K562 (cell line): ENCODE measurements around the gene LPAR2. TPM values are rescaled to one million over a fixed set of nuclear protein-coding genes. Genes with fewer than 3 reads are reported as not detected.

Experiments used
- ATAC-seq: fragments of 200-7000 bp; cut with Tn5 transposase; 3 replicates; pipeline ENCODE4 v1.9.1; 2020; ENCODE audit warnings: moderate library complexity
- BruUV-seq: library from RNA; stranded (reverse); fragments of 400-500 nt; replicated peaks from 2 replicates; lab custom pipeline; 2021; lab: Mats Ljungman, UMichigan
- CTCF ChIA-PET: fragments of 300-600 bp; formaldehyde crosslinking; extraction: SDS; loops from one replicate; lab custom pipeline; 2021; ENCODE audit warnings: low intra/inter-chr PET ratio; lab: Yijun Ruan, JAX
- POLR2A ChIA-PET: fragments of 300-600, 350-650 bp; sonication (Branson Sonifier 250); formaldehyde crosslinking; extraction: SDS; loops from one replicate; lab custom pipeline; 2021; ENCODE audit warnings: antibody characterized with exemption, inconsistent platforms; lab: Yijun Ruan, JAX
- DNase-seq, 4 experiments: peaks; one replicate each; pipeline versions ENCODE4 v3.0.0 to v3.0.0-alpha.2; 2011 to 2018; ENCODE audit warnings: low spot score in 3 of 4, mixed read lengths in 3 of 4; ENCODE audit errors: extremely low read depth in 1 of 4
- FAIRE-seq: peaks from 2 replicates; lab custom pipeline; 2011; peaks lifted over from hg19 to GRCh38; lab: Jason Lieb, UNC
- H2AFZ ChIP-seq: 2 replicates; pipeline ENCODE4 v1.6.0; 2011; ENCODE audit warnings: low read depth, low read length, control low read depth, inconsistent platforms
- H3K27ac ChIP-seq: fragments of 200-600 bp; 3 replicates; pipeline ENCODE4 v1.8.0; 2011; ENCODE audit warnings: low read depth, mild to moderate bottlenecking, control low read depth, inconsistent platforms, low read length, moderate library complexity, mixed read lengths; ENCODE audit errors: extremely low read depth
- H3K27me3 ChIP-seq, 2 experiments: fragments of 300-600 bp in 1 of 2; 2 replicates in 1 of 2; 3 replicates in 1 of 2; pipeline versions ENCODE4 v1.6.0 to v1.8.0; 2011; ENCODE audit warnings: inconsistent platforms in 2 of 2, low read length in 2 of 2, mild to moderate bottlenecking in 1 of 2, mixed read lengths in 1 of 2, moderate library complexity in 1 of 2; ENCODE audit not compliant: control insufficient read depth in 2 of 2, insufficient read depth in 2 of 2
- H3K36me3 ChIP-seq: fragments of 300-600 bp; 3 replicates; pipeline ENCODE4 v1.8.0; 2011; ENCODE audit warnings: mild to moderate bottlenecking, low read length, inconsistent platforms; ENCODE audit not compliant: control insufficient read depth, insufficient read depth
- H3K4me1 ChIP-seq, 2 experiments: fragments of 200-600 bp in 1 of 2; replicated peaks in 1 of 2; 2 replicates in 1 of 2; 3 replicates in 1 of 2; pipeline versions ENCODE4 v1.5.1 to v1.8.0; 2011; ENCODE audit warnings: inconsistent platforms in 2 of 2, low read length in 2 of 2, mild to moderate bottlenecking in 1 of 2, mixed read lengths in 1 of 2, moderate library complexity in 1 of 2; ENCODE audit not compliant: control insufficient read depth in 2 of 2, insufficient read depth in 2 of 2
- H3K4me2 ChIP-seq: 2 replicates; pipeline ENCODE4 v1.6.1; 2011; ENCODE audit warnings: low read length, control low read depth, inconsistent platforms, mixed read lengths; ENCODE audit not compliant: insufficient read depth
- H3K4me3 ChIP-seq: fragments of 200-600 bp; sonication (generic), shearing (Covaris generic); 2 replicates; pipeline ENCODE4 v1.5.1; 2016; ENCODE audit warnings: control low read depth, inconsistent platforms
- H3K79me2 ChIP-seq: fragments of 200-600 bp; 3 replicates; pipeline ENCODE4 v1.8.0; 2011; ENCODE audit warnings: low read length, inconsistent platforms; ENCODE audit not compliant: control insufficient read depth, insufficient read depth
- H3K9ac ChIP-seq, 2 experiments: 2 replicates each; pipeline versions ENCODE4 v1.6.0 to v1.6.1; 2011; ENCODE audit warnings: low read depth in 2 of 2, low read length in 2 of 2, control low read depth in 1 of 2, inconsistent platforms in 1 of 2, mild to moderate bottlenecking in 1 of 2, mixed read lengths in 1 of 2; ENCODE audit not compliant: insufficient read depth in 1 of 2
- H3K9me1 ChIP-seq: one replicate; pipeline ENCODE4 v1.6.0; 2011; ENCODE audit warnings: inconsistent platforms, mild to moderate bottlenecking, low read length, moderate library complexity; ENCODE audit not compliant: control insufficient read depth, insufficient read depth
- H3K9me3 ChIP-seq: replicated peaks from 2 replicates; pipeline ENCODE4 v1.5.1; 2011; ENCODE audit warnings: low read depth, low read length, inconsistent platforms; ENCODE audit not compliant: control insufficient read depth, insufficient read depth
- H4K20me1 ChIP-seq: replicated peaks from 2 replicates; pipeline ENCODE4 v1.6.1; 2011; ENCODE audit warnings: low read length, inconsistent platforms, mixed read lengths; ENCODE audit not compliant: control insufficient read depth, insufficient read depth
- CBFB ChIP-seq: sonication (generic); formaldehyde crosslinking; IDR thresholded peaks from 2 replicates; pipeline ENCODE4 v1.4.0; 2020; ENCODE audit warnings: mild to moderate bottlenecking, missing genetic modification reagents
- KLF16 ChIP-seq: IDR thresholded peaks from 2 replicates; pipeline ENCODE4 v1.6.1; 2016; ENCODE audit warnings: antibody characterized with exemption
- MCM2 ChIP-seq: fragments of 450-650 bp; IDR thresholded peaks from 2 replicates; pipeline ENCODE4 v1.6.1; 2017; ENCODE audit warnings: low read depth, mild to moderate bottlenecking
- PHB ChIP-seq: fragments of 250-450 bp; sonication (Bioruptor Pico); IDR thresholded peaks from 2 replicates; pipeline ENCODE4 v1.5.0; 2021
- PRPF4 ChIP-seq: fragments of 200-400 bp; formaldehyde crosslinking; IDR thresholded peaks from one replicate; pipeline ENCODE4 v1.6.1; 2017; ENCODE audit warnings: low read length, low read depth, mild to moderate bottlenecking; ENCODE audit not compliant: insufficient read depth, poor library complexity, severe bottlenecking
- SIRT6 ChIP-seq: IDR thresholded peaks from one replicate; pipeline ENCODE4 v1.6.1; 2012; ENCODE audit warnings: low read depth, mild to moderate bottlenecking, control low read depth, inconsistent platforms, low read length, moderate library complexity
- SMARCB1 ChIP-seq: IDR thresholded peaks from 2 replicates; pipeline ENCODE4 v1.6.1; 2011; ENCODE audit warnings: improper control_type of control experiment, low read depth; ENCODE audit not compliant: insufficient read length
- SRSF3 ChIP-seq: fragments of 200-400 bp; formaldehyde crosslinking; IDR thresholded peaks from 2 replicates; pipeline ENCODE4 v1.6.1; 2016; ENCODE audit warnings: mild to moderate bottlenecking, low read length, moderate library complexity; ENCODE audit not compliant: insufficient read depth
- SUPT5H ChIP-seq: fragments of 450-650 bp; IDR thresholded peaks from 2 replicates; pipeline ENCODE4 v1.6.1; 2016
- TRIM28 ChIP-seq: fragments of 450-650 bp; IDR thresholded peaks from 2 replicates; pipeline ENCODE4 v1.6.1; 2017
- ZFPM2 ChIP-seq: fragments of 250-450 bp; sonication (Bioruptor Pico); IDR thresholded peaks from 2 replicates; pipeline ENCODE4 v1.5.1; 2022; ENCODE audit warnings: mild to moderate bottlenecking
- WGBS: fragments of 100-300 bp; shearing (Covaris generic); methylation state at CpG from one replicate; pipeline ENCODE4 v1.1.6; 2016; ENCODE audit warnings: low coverage, mixed read lengths; ENCODE audit not compliant: insufficient coverage; ENCODE audit errors: missing lambda C conversion rate; 5-methylcytosine and 5-hydroxymethylcytosine counted together
- in situ Hi-C: fragments of 300-500 bp; cut with MboI; formaldehyde crosslinking; loops from 4 replicates; pipeline ENCODE4 v1.15.0; 2018; ENCODE audit warnings: inconsistent platforms, mixed read lengths
- intact Hi-C: fragments of 100-400 bp; cut with micrococcal nuclease; formaldehyde crosslinking; loops from 2 replicates; pipeline ENCODE4 v1.14.2; 2022
- polyA plus RNA-seq, 8 experiments: library from polyadenylated mRNA; depleted of rRNA in 4 of 8; stranded (reverse) in 5 of 8; unstranded in 3 of 8; fragments of >200 nt; fragmentation: Nextera tagmentation in 2 of 8; fragmentation: Illumina TruSeq in 1 of 8; extraction: Ambion mirVana in 2 of 8; extraction: Trizol in 1 of 8; gene quantifications; 2 replicates each; pipeline versions ENCODE4 v1.2.1 to v1.2.3, GENCODE V29; 2011 to 2014; ENCODE audit warnings: inconsistent platforms in 1 of 8, missing spikeins in 1 of 8
- total RNA-seq, 7 experiments: library from RNA; depleted of rRNA in 6 of 7; stranded (reverse); fragments of >200 nt in 6 of 7; fragmentation: Illumina TruSeq in 2 of 7; extraction: Trizol in 2 of 7; gene quantifications; 2 replicates each; pipeline versions ENCODE4 v1.2.1 to v1.2.3, GENCODE V29; 2011 to 2021; ENCODE audit warnings: low replicate concordance in 1 of 7
- TF ChIP-seq, protein P1 (sequence below): fragments of 250-450 bp; sonication (Bioruptor Pico); IDR thresholded peaks from 2 replicates; pipeline ENCODE4 v1.4.0; 2020; ENCODE audit warnings: mild to moderate bottlenecking, moderate library complexity, borderline replicate concordance
- TF ChIP-seq, protein P2 (sequence below), 2 experiments: fragments of 250-450 bp in 1 of 2; fragments of 450-650 bp in 1 of 2; sonication (Bioruptor Pico) in 1 of 2; IDR thresholded peaks; 2 replicates each; pipeline versions ENCODE4 v1.6.1 to v1.8.0; 2016 to 2021; ENCODE audit warnings: mild to moderate bottlenecking in 2 of 2, moderate library complexity in 2 of 2, missing compliant biosample characterization in 1 of 2, missing genetic modification characterization in 1 of 2

The LPAR2 gene
- total and polyA plus RNA-seq, 9 of the 15 experiments (the other 6 are each of a cell fraction or from before 2014, with no cell fraction given): 0.63 to 13.8 (median 4.4) TPM

DNA sequence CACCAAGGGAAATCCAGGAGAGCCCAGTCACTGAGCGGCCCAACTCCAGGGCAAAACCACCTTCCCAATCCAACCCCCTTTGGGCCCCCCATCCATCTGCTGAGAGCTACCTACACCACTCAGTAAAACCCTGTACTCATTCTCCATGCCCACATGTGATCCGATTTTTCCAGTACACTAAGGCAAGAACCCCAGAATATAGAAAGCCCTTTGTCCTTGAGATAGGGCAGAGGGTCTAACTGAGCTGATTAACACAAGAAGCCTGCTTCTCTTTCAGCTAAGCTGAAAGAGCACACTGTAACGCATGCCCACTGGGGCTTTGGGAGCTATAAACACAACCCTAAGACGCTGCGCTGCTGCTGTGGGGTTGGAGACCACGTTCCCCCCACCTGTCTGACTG is 45.5 kb downstream of the LPAR2 start:
- ChIA-PET CTCF (no interaction called here), POLR2A (no interaction called here)
- H3K36me3 ChIP-seq: no peaks in the 10 kb centered on the region
- no peak for DNase-seq
- 28% methylated on average over 6 of the region's 6 CpGs for WGBS
- no TSS peak for BruUV-seq
- no peak for ATAC-seq
- no peak overlapping the region for H3K4me3 ChIP-seq
- H3K27me3 ChIP-seq: no peaks in the 10 kb centered on the region; a peak in 1 of 5 replicates
- H3K79me2 ChIP-seq: no peaks in the 10 kb centered on the region
- no peak overlapping the region for H3K27ac ChIP-seq
- intact Hi-C loops (no loop called here), in situ Hi-C loops (no loop called here)
- no peaks in the 10 kb centered on the region for H3K9me3 ChIP-seq
- H4K20me1 ChIP-seq: no peaks in the 10 kb centered on the region
- no peaks in the 10 kb centered on the region for H3K9me1 ChIP-seq
- no peaks in the 10 kb centered on the region; a peak in 1 of 5 replicates for H3K4me1 ChIP-seq
- TF ChIP-seq, protein P1, sequence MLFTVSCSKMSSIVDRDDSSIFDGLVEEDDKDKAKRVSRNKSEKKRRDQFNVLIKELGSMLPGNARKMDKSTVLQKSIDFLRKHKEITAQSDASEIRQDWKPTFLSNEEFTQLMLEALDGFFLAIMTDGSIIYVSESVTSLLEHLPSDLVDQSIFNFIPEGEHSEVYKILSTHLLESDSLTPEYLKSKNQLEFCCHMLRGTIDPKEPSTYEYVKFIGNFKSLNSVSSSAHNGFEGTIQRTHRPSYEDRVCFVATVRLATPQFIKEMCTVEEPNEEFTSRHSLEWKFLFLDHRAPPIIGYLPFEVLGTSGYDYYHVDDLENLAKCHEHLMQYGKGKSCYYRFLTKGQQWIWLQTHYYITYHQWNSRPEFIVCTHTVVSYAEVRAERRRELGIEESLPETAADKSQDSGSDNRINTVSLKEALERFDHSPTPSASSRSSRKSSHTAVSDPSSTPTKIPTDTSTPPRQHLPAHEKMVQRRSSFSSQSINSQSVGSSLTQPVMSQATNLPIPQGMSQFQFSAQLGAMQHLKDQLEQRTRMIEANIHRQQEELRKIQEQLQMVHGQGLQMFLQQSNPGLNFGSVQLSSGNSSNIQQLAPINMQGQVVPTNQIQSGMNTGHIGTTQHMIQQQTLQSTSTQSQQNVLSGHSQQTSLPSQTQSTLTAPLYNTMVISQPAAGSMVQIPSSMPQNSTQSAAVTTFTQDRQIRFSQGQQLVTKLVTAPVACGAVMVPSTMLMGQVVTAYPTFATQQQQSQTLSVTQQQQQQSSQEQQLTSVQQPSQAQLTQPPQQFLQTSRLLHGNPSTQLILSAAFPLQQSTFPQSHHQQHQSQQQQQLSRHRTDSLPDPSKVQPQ: no peak
- no peak for TF ChIP-seq SUPT5H
- H2AFZ ChIP-seq: no peak overlapping the region
- FAIRE-seq: no peak
- no peak overlapping the region for H3K4me2 ChIP-seq
- no peak overlapping the region for H3K9ac ChIP-seq

DNA sequence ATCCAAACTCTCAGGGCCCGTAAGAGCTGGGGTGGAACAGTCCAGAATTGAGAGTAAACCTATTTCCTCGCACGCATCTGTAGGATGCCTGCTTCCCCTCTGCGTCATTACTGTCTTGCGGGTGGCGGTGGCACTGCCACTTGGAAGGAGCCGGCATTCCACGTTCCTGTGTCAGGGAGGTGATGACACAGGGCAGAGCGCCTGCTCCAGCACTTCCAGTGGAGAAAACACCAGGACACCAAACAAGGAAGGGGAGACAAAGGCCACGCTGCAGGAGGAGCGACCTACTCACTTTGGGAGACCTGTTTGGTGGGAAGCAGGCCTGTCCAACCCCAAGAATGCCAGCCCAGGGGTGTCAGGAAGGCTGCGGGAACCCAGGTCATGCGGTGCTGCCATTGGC is 46.6 kb downstream of the LPAR2 start:
- ChIA-PET CTCF (no interaction called here), POLR2A (no interaction called here)
- Histone ChIP-seq H2AFZ (no peak overlapping the region), H3K27me3 (no peaks in the 10 kb centered on the region; a peak in 1 of 5 replicates), H3K9me3 (no peaks in the 10 kb centered on the region), H3K36me3 (no peaks in the 10 kb centered on the region), H3K4me3 (no peak overlapping the region), H3K9me1 (no peaks in the 10 kb centered on the region), H4K20me1 (no peaks in the 10 kb centered on the region), H3K9ac (peak overlapping the region in 1 of 2 experiments; percentile 23; a peak in 1 of 4 replicates), H3K4me1 (no peaks in the 10 kb centered on the region; a peak in 1 of 5 replicates), H3K4me2 (no peak overlapping the region), H3K27ac (no peak overlapping the region), H3K79me2 (no peaks in the 10 kb centered on the region)
- no peak for ATAC-seq
- 43% methylated on average over 13 of the region's 13 CpGs for WGBS
- no TSS peak for BruUV-seq
- intact Hi-C loops (no loop called here), in situ Hi-C loops (no loop called here)
- no peak for DNase-seq
- FAIRE-seq: no peak
- TF ChIP-seq KLF16: no peak
- TF ChIP-seq PHB (CRISPR knock-in tag): no peak
- TF ChIP-seq SRSF3: no peak
- no peak for TF ChIP-seq TRIM28
- no peak for TF ChIP-seq CBFB (CRISPR knock-in tag)
- TF ChIP-seq ZFPM2: no peak
- TF ChIP-seq SMARCB1: no peak
- TF ChIP-seq SIRT6: no peak
- TF ChIP-seq PRPF4: no peak
- TF ChIP-seq, protein P2, sequence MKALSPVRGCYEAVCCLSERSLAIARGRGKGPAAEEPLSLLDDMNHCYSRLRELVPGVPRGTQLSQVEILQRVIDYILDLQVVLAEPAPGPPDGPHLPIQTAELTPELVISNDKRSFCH (CRISPR knock-in tag; IDR thresholded peaks at IDR 0.05): no peak
- TF ChIP-seq, protein P2 (tag; IDR thresholded peaks at IDR 0.05): no peak
- TF ChIP-seq MCM2: no peak
